HepG2 (cell line): Measurements from ENCODE around the gene APH1B. TPM values are rescaled to one million over a fixed set of nuclear protein-coding genes. Genes with fewer than 3 reads are reported as not detected.

ENCODE experiments used
- ATAC-seq: fragments of 200-7000 bp; cut with Tn5 transposase; 3 replicates; pipeline ENCODE4 v1.9.1; 2020; ENCODE audit warnings: mild to moderate bottlenecking, moderate library complexity
- BruUV-seq: library from RNA; stranded (reverse); fragments of 400-500 nt; replicated peaks from 2 replicates; lab custom pipeline; 2021; lab: Mats Ljungman, UMichigan
- CTCF ChIA-PET: fragments of 300-600 bp; formaldehyde crosslinking; extraction: SDS; loops from one replicate; lab custom pipeline; 2021; ENCODE audit warnings: low total read pairs, inconsistent platforms, low intra/inter-chr PET ratio; lab: Yijun Ruan, JAX
- POLR2A ChIA-PET: fragments of 350-600 bp; sonication (Branson Sonifier 250); formaldehyde crosslinking; loops from one replicate; lab custom pipeline; 2020; ENCODE audit warnings: antibody characterized with exemption, inconsistent platforms; lab: Yijun Ruan, JAX
- DNase-seq: peaks from one replicate; pipeline ENCODE4 v3.0.0-alpha.2; 2015; ENCODE audit warnings: low spot score
- FAIRE-seq: peaks from 3 replicates; lab custom pipeline; 2011; peaks lifted over from hg19 to GRCh38; lab: Jason Lieb, UNC
- H2AFZ ChIP-seq: one replicate; pipeline ENCODE4 v1.6.1; 2011; ENCODE audit warnings: low read length, inconsistent platforms
- H3K27ac ChIP-seq: fragments of 300-600 bp; 3 replicates; pipeline ENCODE4 v1.8.0; 2011; ENCODE audit warnings: mixed run types, mild to moderate bottlenecking, mixed read lengths, low read length, inconsistent platforms; ENCODE audit not compliant: insufficient read depth; ENCODE audit errors: extremely low read length
- H3K27me3 ChIP-seq, 2 experiments: fragments of 200-600 bp in 1 of 2; 2 replicates in 1 of 2; 3 replicates in 1 of 2; pipeline versions ENCODE4 v1.6.0 to v1.8.0; 2011; ENCODE audit warnings: low read length in 2 of 2, mild to moderate bottlenecking in 2 of 2, moderate library complexity in 2 of 2, inconsistent platforms in 1 of 2; ENCODE audit not compliant: insufficient read depth in 2 of 2, control insufficient read depth in 1 of 2
- H3K36me3 ChIP-seq, 2 experiments: fragments of 200-600 bp in 1 of 2; replicated peaks in 1 of 2; 2 replicates in 1 of 2; 3 replicates in 1 of 2; pipeline versions ENCODE4 v1.5.1 to v1.8.0; 2011; ENCODE audit warnings: low read length in 2 of 2, inconsistent platforms in 1 of 2; ENCODE audit not compliant: insufficient read depth in 2 of 2, control insufficient read depth in 1 of 2
- H3K4me1 ChIP-seq: 2 replicates; pipeline ENCODE4 v1.5.1; 2012; ENCODE audit warnings: low read length, inconsistent platforms; ENCODE audit not compliant: insufficient read depth
- H3K4me2 ChIP-seq: 2 replicates; pipeline ENCODE4 v1.6.0; 2011; ENCODE audit warnings: low read depth, low read length, inconsistent platforms
- H3K4me3 ChIP-seq, 3 experiments: fragments of 200-600 bp in 1 of 3; sonication (generic), shearing (Covaris generic) in 1 of 3; replicated peaks in 1 of 3; 2 replicates each; pipeline ENCODE4 v1.5.1; 2011 to 2016; ENCODE audit warnings: low read length in 3 of 3, inconsistent platforms in 2 of 3, low read depth in 2 of 3, mild to moderate bottlenecking in 2 of 3, control low read depth in 1 of 3, mixed read lengths in 1 of 3; ENCODE audit not compliant: insufficient read depth in 1 of 3
- H3K79me2 ChIP-seq: one replicate; pipeline ENCODE4 v1.6.1; 2011; ENCODE audit warnings: low read length, inconsistent platforms; ENCODE audit not compliant: insufficient read depth
- H3K9ac ChIP-seq: 2 replicates; pipeline ENCODE4 v1.6.0; 2011; ENCODE audit warnings: mild to moderate bottlenecking, low read depth, low read length, inconsistent platforms; ENCODE audit not compliant: insufficient read depth
- H3K9me3 ChIP-seq: 2 replicates; pipeline ENCODE4 v1.5.1; 2012; ENCODE audit warnings: mild to moderate bottlenecking, low read length
- H4K20me1 ChIP-seq: 2 replicates; pipeline ENCODE4 v1.6.0; 2011; ENCODE audit warnings: inconsistent platforms, mild to moderate bottlenecking, low read length, moderate library complexity; ENCODE audit not compliant: insufficient read depth
- ASH2L ChIP-seq: fragments of 300-600, 200-600 bp; sonication (generic); IDR thresholded peaks from 2 replicates; pipeline ENCODE4 v1.7.0; 2017; ENCODE audit warnings: low read depth, mild to moderate bottlenecking, moderate library complexity, mixed read lengths, low read length; ENCODE audit not compliant: insufficient read length
- CBX5 ChIP-seq: sonication (generic); formaldehyde crosslinking; IDR thresholded peaks from 2 replicates; pipeline ENCODE4 v1.4.0; 2020; ENCODE audit warnings: missing genetic modification reagents, borderline replicate concordance
- FIP1L1 ChIP-seq: fragments of 200-400 bp; formaldehyde crosslinking; IDR thresholded peaks from 2 replicates; pipeline ENCODE4 v1.6.1; 2018; ENCODE audit warnings: low read depth, mild to moderate bottlenecking, low read length, moderate library complexity, borderline replicate concordance; ENCODE audit not compliant: insufficient read depth
- HCFC1 ChIP-seq: fragments of 150-350 bp; IDR thresholded peaks from 2 replicates; pipeline ENCODE4 v1.6.1; 2014; ENCODE audit warnings: low read depth, low read length
- HNRNPLL ChIP-seq: fragments of 200-400 bp; formaldehyde crosslinking; IDR thresholded peaks from 2 replicates; pipeline ENCODE4 v1.6.1; 2017; ENCODE audit warnings: mild to moderate bottlenecking, low read depth, low read length; ENCODE audit not compliant: poor library complexity, severe bottlenecking
- KLF15 ChIP-seq: sonication (generic); formaldehyde crosslinking; IDR thresholded peaks from 2 replicates; pipeline ENCODE4 v1.8.1; 2023; ENCODE audit warnings: borderline replicate concordance, mild to moderate bottlenecking, inconsistent platforms, missing genetic modification reagents, mixed read lengths
- LCORL ChIP-seq, 2 experiments: fragments of 450-650 bp in 1 of 2; sonication (generic) in 1 of 2; formaldehyde crosslinking in 1 of 2; IDR thresholded peaks; 2 replicates each; pipeline versions ENCODE4 v1.5.0 to v1.6.1; 2017 to 2020; ENCODE audit warnings: antibody characterized with exemption in 1 of 2, missing genetic modification reagents in 1 of 2
- MLLT10 ChIP-seq: sonication (generic); formaldehyde crosslinking; IDR thresholded peaks from 2 replicates; pipeline ENCODE4 v1.4.0; 2020; ENCODE audit warnings: missing genetic modification reagents
- PREB ChIP-seq: sonication (generic); formaldehyde crosslinking; IDR thresholded peaks from 2 replicates; pipeline ENCODE4 v1.4.0; 2020; ENCODE audit warnings: missing genetic modification reagents
- RFX5 ChIP-seq: IDR thresholded peaks from 2 replicates; pipeline ENCODE4 v1.6.1; 2011; ENCODE audit warnings: low read depth, low read length, improper control_type of control experiment
- SAFB2 ChIP-seq: sonication (generic); formaldehyde crosslinking; IDR thresholded peaks from 2 replicates; pipeline ENCODE4 v1.5.1; 2020; ENCODE audit warnings: missing genetic modification reagents, low read depth, mild to moderate bottlenecking, borderline replicate concordance
- THRA ChIP-seq: sonication (generic); formaldehyde crosslinking; IDR thresholded peaks from 2 replicates; pipeline ENCODE4 v1.4.0; 2020; ENCODE audit warnings: missing genetic modification reagents, borderline replicate concordance
- ZNF430 ChIP-seq: sonication (generic); formaldehyde crosslinking; IDR thresholded peaks from 2 replicates; pipeline ENCODE4 v1.9.0; 2021; ENCODE audit warnings: mild to moderate bottlenecking, missing genetic modification reagents
- ZNF614 ChIP-seq: IDR thresholded peaks from 2 replicates; pipeline ENCODE4 v1.6.1; 2018; ENCODE audit warnings: missing biosample characterization, missing genetic modification reagents, inconsistent platforms, borderline replicate concordance
- ZNF788 ChIP-seq: sonication (generic); formaldehyde crosslinking; IDR thresholded peaks from 2 replicates; pipeline ENCODE4 v1.5.0; 2020; ENCODE audit warnings: mild to moderate bottlenecking, missing genetic modification reagents, borderline replicate concordance
- WGBS: methylation state at CpG from one replicate; pipeline ENCODE4 v1.1.6; 2017; ENCODE audit warnings: low lambda C conversion rate; 5-methylcytosine and 5-hydroxymethylcytosine counted together
- in situ Hi-C: cut with HindIII; loops from 2 replicates; pipeline ENCODE4 v1.10.0; 2017; ENCODE audit warnings: low pct_unique_long_range_greater_than_20kb; ENCODE audit not compliant: extremely low pct_ligation_motif_present
- intact Hi-C: fragments of 100-400 bp; cut with micrococcal nuclease; formaldehyde crosslinking; loops from one replicate; pipeline ENCODE4 v1.10.0; 2022; ENCODE audit not compliant: unreplicated experiment
- polyA plus RNA-seq, 8 experiments: library from polyadenylated mRNA; depleted of rRNA in 3 of 8; stranded (reverse) in 7 of 8; unstranded in 1 of 8; fragments of >200 nt; fragmentation: Illumina TruSeq in 4 of 8; extraction: Trizol in 4 of 8; gene quantifications; 2 replicates each; pipeline versions ENCODE4 v1.2.1 to v1.2.3, GENCODE V29; 2011 to 2016; ENCODE audit warnings: low read depth in 4 of 8, missing spikeins in 1 of 8, mixed read lengths in 1 of 8; ENCODE audit not compliant: insufficient read depth in 1 of 8
- total RNA-seq, 5 experiments: library from RNA; depleted of rRNA; stranded (reverse); fragments of >200 nt; fragmentation: Illumina TruSeq; extraction: Trizol; gene quantifications; 2 replicates each; pipeline ENCODE4 v1.2.3, GENCODE V29; 2016; ENCODE audit warnings: low read depth in 1 of 5
- TF ChIP-seq, protein P1 (sequence below): sonication (generic); formaldehyde crosslinking; IDR thresholded peaks from 2 replicates; pipeline ENCODE4 v1.5.0; 2020; ENCODE audit warnings: missing genetic modification reagents, mild to moderate bottlenecking, borderline replicate concordance

APH1B gene
- total and polyA plus RNA-seq, 2 of the 13 experiments (the other 11 are each of a cell fraction or from before 2014, with no cell fraction given), result 0.45 to 1.00 TPM

DNA sequence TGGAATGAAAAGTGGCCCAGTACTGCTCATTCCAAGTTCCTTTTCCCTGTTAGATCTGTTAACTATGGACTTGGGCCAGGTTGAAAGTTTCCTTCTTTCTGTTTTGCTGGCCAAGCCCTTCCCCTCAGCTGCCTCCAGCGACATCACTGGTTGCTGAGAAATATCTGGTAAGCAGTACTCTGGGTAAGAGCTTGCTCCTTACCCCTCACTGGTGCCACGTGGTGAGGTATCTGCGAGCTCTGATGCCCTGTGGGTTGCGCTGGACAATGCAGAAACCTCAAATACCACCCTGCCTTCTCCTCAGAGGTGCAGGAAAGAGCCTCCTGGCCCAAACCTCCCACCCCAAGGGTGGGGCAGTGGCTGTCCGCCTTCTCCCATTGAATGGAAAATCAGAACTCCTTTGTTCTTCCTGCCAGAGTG lies 42.9 kb upstream of the APH1B start:
- Histone ChIP-seq H3K27ac (peak overlapping the region; percentile 51), H3K4me1 (peaks cover 23% of the 10 kb centered on the region), H4K20me1 (no peaks in the 10 kb centered on the region), H3K4me3 (no peak overlapping the region), H3K9ac (no peak overlapping the region), H3K79me2 (no peaks in the 10 kb centered on the region), H3K9me3 (no peaks in the 10 kb centered on the region), H3K36me3 (no peaks in the 10 kb centered on the region), H3K4me2 (no peak overlapping the region), H2AFZ (no peak overlapping the region)
- FAIRE-seq, result no peak
- in situ Hi-C loops, result no loop called here
- no peak for ATAC-seq
- intact Hi-C loops, result no loop called here
- POLR2A ChIA-PET, result interaction anchor here (0.9 kb wide), 1 partner anchor 42 kb away, joined by 6 read pairs; no protein-coding TSS in a partner anchor
- no peak for DNase-seq
- TF ChIP-seq RFX5 (peak; percentile 37; the same call in 1 of the 2 replicates), ASH2L (no peak)
- TF ChIP-seq, all 625 proteins: peak for 1
- no TSS peak for BruUV-seq
- CTCF ChIA-PET, result no interaction called here
- 83% methylated on average over 5 of the region's 5 CpGs for WGBS
- no peaks in the 10 kb centered on the region for H3K27me3 ChIP-seq

- in situ Hi-C loops, result no loop called here
- TF ChIP-seq PREB (CRISPR knock-in tag), result no peak
- TF ChIP-seq CBX5, result no peak
- no peak for TF ChIP-seq ZNF614 (CRISPR knock-in tag)
- TF ChIP-seq, protein P1, sequence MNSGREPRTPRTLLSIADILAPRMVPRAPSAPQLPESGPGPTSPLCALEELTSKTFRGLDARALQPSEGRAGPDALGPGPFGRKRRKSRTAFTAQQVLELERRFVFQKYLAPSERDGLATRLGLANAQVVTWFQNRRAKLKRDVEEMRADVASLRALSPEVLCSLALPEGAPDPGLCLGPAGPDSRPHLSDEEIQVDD (CRISPR knock-in tag), result no peak
- TF ChIP-seq HCFC1, result no peak
- no peak for TF ChIP-seq LCORL (IDR thresholded peaks at IDR 0.05)
- no peak for TF ChIP-seq LCORL (CRISPR knock-in tag; IDR thresholded peaks at IDR 0.05)
- no peak for TF ChIP-seq SAFB2
- no peak for TF ChIP-seq HNRNPLL
- no peak for TF ChIP-seq MLLT10 (CRISPR knock-in tag)
- TF ChIP-seq THRA (CRISPR knock-in tag), result no peak
- no peak for TF ChIP-seq ZNF430 (CRISPR knock-in tag)
- no peak for TF ChIP-seq KLF15 (CRISPR knock-in tag)
- TF ChIP-seq FIP1L1, result no peak
- no peak for TF ChIP-seq ZNF788
Measured at GRCh38 chr15:63236272-63236671, 41.1 kb upstream of the APH1B start.

More at GRCh38 chr15:63236272-63236671, 41.1 kb upstream of the APH1B start:
- CTCF ChIA-PET, result no interaction called here
- Histone ChIP-seq H3K4me1 (peaks cover 23% of the 10 kb centered on the region), H4K20me1 (no peaks in the 10 kb centered on the region), H3K4me2 (no peak overlapping the region), H3K9me3 (no peaks in the 10 kb centered on the region), H3K27me3 (no peaks in the 10 kb centered on the region), H3K9ac (no peak overlapping the region), H3K36me3 (no peaks in the 10 kb centered on the region), H3K27ac (no peak overlapping the region), H3K4me3 (no peak overlapping the region), H2AFZ (no peak overlapping the region), H3K79me2 (no peaks in the 10 kb centered on the region)
- POLR2A ChIA-PET, result no interaction called here
- no peak for FAIRE-seq
- no TSS peak for BruUV-seq
- ATAC-seq, result no peak
- intact Hi-C loops, result no loop called here
- no peak for DNase-seq
